Measurements from ENCODE around the gene COL9A3. TPM values are rescaled to one million over a fixed set of nuclear protein-coding genes. Genes with fewer than 3 reads are reported as not detected.
A peak's percentile ranks its signal among the peaks of the same experiment; 100 is the strongest.

The COL9A3 gene
- total RNA-seq, 1 experiment from 2014 or later = 150 TPM

DNA sequence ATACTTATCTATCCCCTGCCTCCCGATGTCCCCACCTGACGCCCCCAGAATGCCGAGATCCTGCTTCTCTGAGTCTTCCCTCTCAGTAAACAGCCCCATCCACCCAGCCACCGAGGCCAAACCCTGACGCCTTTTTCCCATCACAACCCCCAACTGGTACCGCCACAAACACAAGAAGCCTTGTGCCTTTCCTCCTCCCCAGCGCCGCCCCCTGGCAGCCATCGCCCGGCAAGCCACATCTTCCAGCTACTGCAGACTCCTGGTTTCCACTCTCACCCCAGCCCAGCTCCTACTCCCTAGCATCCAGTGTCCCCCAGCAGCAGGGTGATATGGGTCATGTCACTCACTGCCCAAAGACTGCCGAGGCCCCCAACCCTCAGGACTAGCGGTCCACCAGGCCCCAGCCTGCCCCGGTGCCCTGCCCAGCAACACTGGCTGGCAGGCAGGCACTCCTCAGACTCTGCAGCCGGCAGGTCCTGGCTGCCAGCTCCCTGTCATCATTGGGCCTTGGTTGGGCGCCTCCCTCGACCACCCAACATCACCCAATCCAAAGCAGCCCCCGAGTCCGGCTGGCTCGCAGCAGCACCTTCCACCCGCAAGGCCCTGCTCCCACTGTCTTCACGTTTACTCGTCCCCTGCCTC is 33.6 kb downstream of the COL9A3 start:
- H3K9me3 Mint-ChIP-seq = no peaks in the 10 kb centered on the region

More for the DNA sequence above, 33.6 kb downstream of the COL9A3 start:
- no peak overlapping the region for H2AK5ac ChIP-seq (ENCODE audit: insufficient read length, low read length)
- H2BK20ac ChIP-seq (ENCODE audit: low read depth, low read length, poor library complexity, severe bottlenecking) = no peak overlapping the region
- H3K56ac ChIP-seq (ENCODE audit: insufficient read length, low read depth, low read length) = no peak overlapping the region
- H3K4me2 ChIP-seq (ENCODE audit: insufficient read depth, insufficient read length, low read length) = no peak overlapping the region
- no peaks in the 10 kb centered on the region for H3K9me3 ChIP-seq (ENCODE audit: control insufficient read depth, low read depth, low read length)
- no peaks in the 10 kb centered on the region for H3K23me2 ChIP-seq (ENCODE audit: insufficient read length, low read depth, low read length, poor library complexity, severe bottlenecking)
- H3K4ac ChIP-seq (ENCODE audit: low read depth, low read length) = no peak overlapping the region
- H3K4me3 Mint-ChIP-seq = no peak overlapping the region
- H3K23ac ChIP-seq (ENCODE audit: insufficient read length, low read depth, low read length) = no peak overlapping the region
- peaks cover 23 to 62% (median 58%) of the 10 kb centered on the region in 3 experiments for H3K36me3 Mint-ChIP-seq (ENCODE audit: insufficient read depth in 1 of 3, low read depth in 3 of 3)
- no peaks in the 10 kb centered on the region for H3K79me2 ChIP-seq (ENCODE audit: insufficient read depth, low read length)
- H3T11ph ChIP-seq (ENCODE audit: low read length) = no peak overlapping the region
- no peak for DNase-seq
- no peaks in the 10 kb centered on the region for H3K4me1 ChIP-seq (ENCODE audit: insufficient read depth, low read length)
- WGBS (ENCODE audit: extremely low coverage, insufficient read length, low lambda C conversion rate) = no CpG with 5 or more reads among the region's 22 CpGs
- H3K4me1 Mint-ChIP-seq = peaks cover 0 to 11% of the 10 kb centered on the region in 2 experiments; a peak in 2 of 4 replicates
- no peak overlapping the region for H2BK5ac ChIP-seq (ENCODE audit: insufficient read length, low read length)
- TF ChIP-seq, protein P1, sequence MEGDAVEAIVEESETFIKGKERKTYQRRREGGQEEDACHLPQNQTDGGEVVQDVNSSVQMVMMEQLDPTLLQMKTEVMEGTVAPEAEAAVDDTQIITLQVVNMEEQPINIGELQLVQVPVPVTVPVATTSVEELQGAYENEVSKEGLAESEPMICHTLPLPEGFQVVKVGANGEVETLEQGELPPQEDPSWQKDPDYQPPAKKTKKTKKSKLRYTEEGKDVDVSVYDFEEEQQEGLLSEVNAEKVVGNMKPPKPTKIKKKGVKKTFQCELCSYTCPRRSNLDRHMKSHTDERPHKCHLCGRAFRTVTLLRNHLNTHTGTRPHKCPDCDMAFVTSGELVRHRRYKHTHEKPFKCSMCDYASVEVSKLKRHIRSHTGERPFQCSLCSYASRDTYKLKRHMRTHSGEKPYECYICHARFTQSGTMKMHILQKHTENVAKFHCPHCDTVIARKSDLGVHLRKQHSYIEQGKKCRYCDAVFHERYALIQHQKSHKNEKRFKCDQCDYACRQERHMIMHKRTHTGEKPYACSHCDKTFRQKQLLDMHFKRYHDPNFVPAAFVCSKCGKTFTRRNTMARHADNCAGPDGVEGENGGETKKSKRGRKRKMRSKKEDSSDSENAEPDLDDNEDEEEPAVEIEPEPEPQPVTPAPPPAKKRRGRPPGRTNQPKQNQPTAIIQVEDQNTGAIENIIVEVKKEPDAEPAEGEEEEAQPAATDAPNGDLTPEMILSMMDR (conservative IDR thresholded peaks at IDR 0.05) = 0 out of 3 replicates have a peak, but pooled peaks have one; percentile 17
- H3K27me3 ChIP-seq (ENCODE audit: insufficient read depth, low read length) = no peaks in the 10 kb centered on the region
- H3K79me1 ChIP-seq (ENCODE audit: insufficient read depth, low read depth, low read length, poor library complexity, severe bottlenecking) = no peaks in the 10 kb centered on the region
- no peak overlapping the region for H4K91ac ChIP-seq (ENCODE audit: insufficient read length, low read depth, low read length)
- H2BK15ac ChIP-seq (ENCODE audit: low read depth, low read length) = no peak overlapping the region
- H4K20me1 ChIP-seq (ENCODE audit: control insufficient read depth, insufficient read depth, insufficient read length) = no peaks in the 10 kb centered on the region
- H3K18ac ChIP-seq (ENCODE audit: insufficient read length, low read depth, low read length) = no peak overlapping the region
- no peak overlapping the region for H4K8ac ChIP-seq (replicated peaks; ENCODE audit: insufficient read length, low read depth, low read length)
- no peak overlapping the region; the same call in 1 of the 2 replicates for H3K14ac ChIP-seq (ENCODE audit: insufficient read depth, low read length)
- no peak overlapping the region for H2AFZ ChIP-seq (ENCODE audit: low read length)
- no peaks in the 10 kb centered on the region for H3K27me3 Mint-ChIP-seq (ENCODE audit: low read depth)
- H2BK120ac ChIP-seq (ENCODE audit: low read depth, low read length, poor library complexity, severe bottlenecking) = no peak overlapping the region
- no peak overlapping the region for H3K9ac ChIP-seq (ENCODE audit: extremely low read depth, insufficient read length, low read length)
- H3K27ac Mint-ChIP-seq = peak overlapping the region; percentile 8 to 65 (median 48); a peak in 4 of 7 replicates
- no peak overlapping the region for H3K27ac ChIP-seq (ENCODE audit: insufficient read length, low read depth, low read length)
- H4K5ac ChIP-seq (ENCODE audit: insufficient read length, low read depth, low read length) = no peak overlapping the region
- no peak overlapping the region for H2BK12ac ChIP-seq (ENCODE audit: insufficient read length, low read depth, low read length)

Data from H9 (cell line).